Hematopoietic multipotent progenitor cell treated with erythropoietin and hydrocortisone succinate and interleukin-3 and kit ligand, for 15 days (in vitro differentiated cells): ENCODE measurements around the gene TNFAIP8L1.
"Not testable (repeated sequence)": the region's sequence is repeated elsewhere in the genome, so short reads cannot be mapped to it uniquely, and the experiment has no call there.

Experiments
- DNase-seq: peaks from one replicate; pipeline ENCODE4 v3.0.0-alpha.2; 2015; ENCODE audit warnings: low spot score

Gene TNFAIP8L1

DNA sequence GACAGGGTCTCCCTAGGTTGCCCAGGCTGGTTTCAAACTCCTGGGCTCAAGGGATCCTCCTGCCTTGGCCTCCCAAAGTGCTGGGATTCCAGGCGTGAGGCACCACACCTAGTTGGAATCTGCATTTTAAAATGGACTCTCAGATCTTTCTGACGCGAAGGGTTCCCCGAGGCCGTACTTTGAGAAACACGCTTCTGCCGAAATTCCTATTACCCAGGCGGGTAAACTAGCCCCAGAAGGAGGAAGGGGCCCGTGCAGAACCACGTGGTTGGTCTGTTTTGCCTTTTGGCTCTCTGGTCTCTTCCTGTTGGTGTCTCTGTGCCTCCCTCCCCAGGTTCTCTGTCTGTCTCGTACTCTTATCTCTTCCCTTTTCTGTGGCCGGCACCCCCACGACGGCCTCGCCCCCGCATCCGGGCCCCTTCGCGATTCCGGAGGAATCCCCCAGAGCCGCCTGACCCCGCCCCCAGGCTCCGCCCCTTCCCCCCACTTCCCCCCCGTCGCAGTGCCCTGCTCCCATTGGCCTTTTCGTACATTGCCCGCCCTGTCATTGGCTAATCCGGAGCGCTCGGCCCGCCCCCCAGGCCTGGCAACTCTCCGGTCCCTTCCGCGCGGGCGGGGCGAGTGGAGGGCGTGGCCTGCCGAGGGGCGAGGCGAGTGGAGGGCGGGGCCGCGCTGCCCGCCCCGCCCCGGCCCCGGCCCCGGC, at the start of gene TNFAIP8L1:
Gene TNFAIP8L1 (plus strand): TSS at position 689 of the 703 bp plus-strand sequence. CDS start 12,354 bp downstream, outside the sequence.
- peak; percentile 96 for DNase-seq

DNA sequence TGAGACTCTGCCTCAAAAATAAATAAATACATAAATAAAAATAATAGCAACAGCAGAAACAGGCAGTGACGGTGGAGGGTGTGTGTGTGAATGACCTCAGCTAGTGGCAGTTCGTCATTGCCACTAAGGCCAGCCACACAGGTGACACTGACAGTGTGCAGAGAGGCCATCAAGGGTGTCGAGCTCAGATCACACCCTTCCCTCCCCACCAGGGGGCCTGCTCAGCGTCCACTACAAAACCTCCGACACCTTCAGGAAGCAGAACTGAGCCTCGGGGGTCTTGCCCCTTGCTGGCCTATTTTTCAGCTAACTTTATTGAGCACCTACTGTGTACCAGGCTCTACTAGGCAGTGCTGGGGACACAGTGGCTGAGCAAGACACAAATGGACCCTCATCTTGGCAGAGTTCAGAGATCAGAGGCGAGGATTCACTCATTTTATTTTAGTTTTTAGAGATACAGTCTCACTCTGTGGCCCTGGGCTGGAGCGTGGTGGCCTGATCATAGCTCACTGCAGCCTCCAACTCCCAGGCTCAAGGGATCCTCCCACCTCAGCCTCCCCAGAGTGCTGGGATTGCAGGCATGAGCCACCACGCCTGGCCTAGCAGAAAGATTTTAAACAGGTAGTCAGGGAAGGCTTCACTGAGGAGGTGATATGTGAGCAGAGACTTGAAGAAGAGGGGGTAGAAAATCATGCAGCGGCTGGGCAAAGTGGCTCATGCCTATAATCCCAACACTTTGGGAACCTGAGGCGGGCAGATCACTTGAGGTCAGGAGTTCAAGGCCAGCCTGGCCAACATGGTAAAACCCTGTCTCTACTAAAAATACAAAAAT, 49.5 kb upstream of the TNFAIP8L1 start:
- DNase-seq, result no peak

DNA sequence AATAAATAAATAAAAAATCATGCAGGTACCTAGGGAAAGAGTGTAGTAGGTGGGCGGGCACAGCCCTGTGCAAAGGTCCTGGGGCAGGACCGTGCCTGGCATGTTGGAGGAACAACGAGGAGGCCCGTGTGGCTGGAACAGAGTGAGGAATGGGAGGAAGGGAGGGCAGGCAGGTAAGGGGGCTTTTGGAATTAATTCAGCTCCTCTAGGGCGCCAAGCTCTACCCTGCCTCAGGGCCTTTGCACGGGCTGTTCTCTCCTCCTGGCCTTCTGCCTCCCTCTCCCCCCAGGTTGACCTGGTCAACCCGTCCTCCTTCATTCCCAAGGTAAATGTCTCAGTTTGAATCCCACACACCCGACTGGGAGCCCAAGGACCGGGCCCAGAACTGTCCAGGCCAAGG, 48.8 kb upstream of the TNFAIP8L1 start:
- no peak for DNase-seq

DNA sequence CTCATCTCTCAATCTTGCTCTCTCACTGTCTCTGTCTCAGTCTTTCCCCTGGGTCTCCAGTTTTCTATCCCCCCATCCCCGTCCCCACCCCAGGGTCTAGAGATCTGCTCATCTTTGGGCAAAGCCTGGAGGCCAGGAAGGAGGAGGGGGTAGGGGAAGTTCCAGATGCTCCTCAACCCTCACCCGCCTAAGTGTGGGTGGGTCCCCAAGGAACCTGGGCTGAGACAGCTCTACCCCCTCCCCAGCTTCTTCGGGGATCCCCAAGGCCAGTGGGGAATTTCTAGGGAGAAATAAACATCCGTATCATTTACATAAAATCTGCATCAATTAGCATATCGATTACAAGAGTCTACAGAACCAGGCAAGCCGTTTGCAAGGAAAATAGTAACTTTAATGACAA, 48.0 kb upstream of the TNFAIP8L1 start:
- DNase-seq, result no peak

DNA sequence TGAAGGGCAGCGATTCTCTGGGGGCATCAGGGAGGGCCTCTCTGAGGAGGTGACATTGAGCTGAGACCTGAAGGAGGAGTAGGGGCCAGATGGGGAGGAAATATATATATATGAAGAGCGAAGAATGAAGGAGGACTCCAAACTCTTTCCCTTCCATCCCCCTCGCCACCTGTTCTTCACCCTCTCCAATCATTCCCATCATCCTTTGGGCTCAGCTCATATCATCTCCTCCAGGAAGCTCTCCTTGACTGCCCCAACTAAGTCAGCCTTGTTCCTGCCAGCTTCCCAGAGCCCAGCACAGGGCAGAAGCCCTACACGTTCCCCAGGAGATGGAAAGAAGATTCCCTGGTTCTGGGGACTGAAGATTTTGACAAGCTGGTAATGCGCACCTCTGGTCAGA, 46.9 kb upstream of the TNFAIP8L1 start:
- no peak for DNase-seq

DNA sequence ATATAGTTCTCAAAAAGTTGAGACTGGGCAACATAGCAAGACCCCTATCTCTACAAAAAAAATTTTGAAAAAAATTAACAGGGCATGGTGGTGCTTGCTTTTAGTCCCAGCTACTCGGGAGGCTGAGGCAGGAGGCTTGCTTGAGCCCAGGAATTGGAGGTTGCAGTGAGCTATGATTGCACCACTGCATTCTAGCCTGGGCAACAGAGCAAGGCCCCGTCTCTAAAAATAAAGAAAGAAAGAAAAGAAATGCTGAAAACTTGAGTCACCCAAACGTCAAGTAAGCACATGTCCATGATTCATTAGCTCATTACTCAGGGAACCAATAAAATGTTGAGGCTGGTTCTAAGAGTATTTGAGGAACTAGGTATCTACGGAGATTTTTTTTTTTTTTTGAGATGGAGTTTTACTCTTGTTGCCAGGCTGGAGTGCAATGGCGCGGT, 45.9 kb upstream of the TNFAIP8L1 start:
- DNase-seq, result no peak

DNA sequence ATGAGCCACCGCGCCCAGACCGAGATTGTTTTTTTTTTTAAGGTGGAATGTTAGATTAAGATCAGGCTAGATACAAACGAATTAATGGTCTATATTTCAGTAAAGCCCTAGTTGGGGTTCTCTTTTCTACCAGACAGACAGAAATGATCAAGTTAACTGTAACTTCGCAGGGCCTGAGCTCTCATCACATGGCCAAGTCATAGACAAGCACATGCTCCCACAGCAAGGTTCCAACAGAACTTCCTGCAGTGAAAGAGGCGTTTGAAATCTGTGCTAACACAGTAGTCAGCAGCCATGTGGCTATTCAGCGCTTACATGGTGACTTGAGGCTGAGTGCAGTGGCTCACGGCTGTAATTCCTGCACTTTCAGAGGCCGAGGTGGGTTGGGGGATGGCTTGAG, 45.1 kb upstream of the TNFAIP8L1 start:
- DNase-seq, result no peak

DNA sequence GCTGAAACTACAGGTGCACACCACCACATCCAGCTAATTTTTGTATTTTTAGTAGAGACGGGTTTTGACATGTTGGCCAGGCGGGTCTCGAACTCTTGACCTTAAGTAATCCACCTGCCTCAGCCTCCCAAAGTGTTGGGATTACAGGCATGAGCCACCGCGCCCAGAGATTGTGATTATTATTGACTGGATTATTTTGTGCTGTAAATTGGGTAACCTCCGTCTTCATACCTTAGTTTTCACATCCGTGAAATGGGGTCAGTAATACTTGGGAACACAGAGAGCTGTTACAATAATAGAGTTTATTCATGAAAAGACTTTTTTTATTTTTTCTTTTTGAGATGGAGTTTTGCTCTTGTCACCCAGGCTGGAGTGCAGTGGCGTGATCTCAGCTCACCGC, 44.2 kb upstream of the TNFAIP8L1 start:
- DNase-seq, result not testable (repeated sequence)

DNA sequence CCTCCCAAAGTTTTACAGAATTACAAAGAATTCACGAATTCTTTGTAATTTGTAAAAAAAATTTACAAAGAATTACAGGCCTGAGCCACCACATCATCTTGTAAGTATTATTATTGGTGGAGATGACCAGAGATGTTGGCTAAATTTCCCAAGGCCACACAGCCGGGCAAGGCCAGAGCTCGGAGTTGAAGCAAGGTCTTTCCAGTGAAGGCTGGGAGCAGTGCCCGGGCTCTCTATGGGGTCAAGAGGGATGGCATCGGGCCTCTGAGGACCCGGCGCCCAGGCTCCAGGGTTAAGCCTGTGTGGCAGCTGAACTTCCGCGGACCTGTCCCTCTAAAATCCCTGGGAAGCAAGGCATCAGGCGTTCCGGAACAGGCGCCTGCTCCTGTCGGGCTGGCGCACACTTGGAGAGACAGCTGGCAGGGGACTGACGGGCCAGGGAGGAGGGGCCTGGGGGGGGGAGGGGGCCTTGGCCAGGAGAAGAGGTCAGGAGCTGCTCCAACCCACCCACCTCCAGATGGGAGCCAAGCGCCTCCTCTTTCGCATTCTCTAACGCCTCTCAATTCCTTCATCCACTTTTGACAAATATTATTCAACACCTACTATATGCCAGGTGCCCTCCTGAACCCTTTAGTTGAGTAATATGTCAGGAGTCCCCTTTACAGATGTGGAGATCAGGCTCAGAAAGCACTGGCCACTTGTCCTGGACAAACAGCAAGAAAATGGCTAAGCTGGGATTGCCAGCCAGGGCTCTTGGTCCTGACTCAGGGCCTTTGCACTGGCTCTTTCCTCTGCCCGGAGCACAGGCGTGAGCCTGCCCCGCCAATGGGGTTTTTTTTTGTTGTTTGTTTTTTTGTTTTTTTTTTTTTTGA, 43.0 kb upstream of the TNFAIP8L1 start:
- DNase-seq, result no peak

DNA sequence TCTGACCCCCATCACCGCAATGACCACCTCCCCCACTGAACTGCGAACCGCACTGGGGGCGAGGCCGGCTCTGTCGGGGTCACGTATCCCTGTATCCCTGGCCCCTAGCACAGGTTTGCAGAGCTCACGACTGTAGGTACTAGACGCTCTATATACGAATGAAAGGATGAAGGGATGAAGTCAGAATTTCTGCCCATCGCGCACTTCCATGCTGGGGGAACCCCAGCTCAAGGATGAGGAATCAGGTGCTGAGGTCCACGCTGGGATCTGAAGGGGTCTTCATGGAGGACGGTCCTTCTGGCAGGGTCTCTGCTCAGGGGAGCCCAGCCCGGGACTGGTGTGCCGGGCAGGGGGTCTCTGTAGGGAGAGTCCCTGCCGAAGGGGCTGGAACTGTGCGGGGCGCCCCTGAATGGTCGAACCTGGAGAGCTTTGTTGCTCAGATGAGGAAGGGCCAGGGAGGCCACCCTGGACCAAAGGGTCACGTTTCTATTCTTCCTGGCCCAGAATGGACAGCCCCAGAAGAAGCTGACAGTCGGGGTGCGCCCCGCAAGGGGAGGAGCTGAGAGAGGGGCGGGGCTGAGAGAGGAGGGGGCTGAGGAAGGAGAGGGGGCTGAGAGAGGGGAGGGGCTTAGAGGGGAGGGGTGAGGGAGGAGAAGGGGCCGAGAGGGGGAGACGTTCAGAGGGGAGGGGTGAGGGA, 41.9 kb upstream of the TNFAIP8L1 start:
- DNase-seq, result no peak

DNA sequence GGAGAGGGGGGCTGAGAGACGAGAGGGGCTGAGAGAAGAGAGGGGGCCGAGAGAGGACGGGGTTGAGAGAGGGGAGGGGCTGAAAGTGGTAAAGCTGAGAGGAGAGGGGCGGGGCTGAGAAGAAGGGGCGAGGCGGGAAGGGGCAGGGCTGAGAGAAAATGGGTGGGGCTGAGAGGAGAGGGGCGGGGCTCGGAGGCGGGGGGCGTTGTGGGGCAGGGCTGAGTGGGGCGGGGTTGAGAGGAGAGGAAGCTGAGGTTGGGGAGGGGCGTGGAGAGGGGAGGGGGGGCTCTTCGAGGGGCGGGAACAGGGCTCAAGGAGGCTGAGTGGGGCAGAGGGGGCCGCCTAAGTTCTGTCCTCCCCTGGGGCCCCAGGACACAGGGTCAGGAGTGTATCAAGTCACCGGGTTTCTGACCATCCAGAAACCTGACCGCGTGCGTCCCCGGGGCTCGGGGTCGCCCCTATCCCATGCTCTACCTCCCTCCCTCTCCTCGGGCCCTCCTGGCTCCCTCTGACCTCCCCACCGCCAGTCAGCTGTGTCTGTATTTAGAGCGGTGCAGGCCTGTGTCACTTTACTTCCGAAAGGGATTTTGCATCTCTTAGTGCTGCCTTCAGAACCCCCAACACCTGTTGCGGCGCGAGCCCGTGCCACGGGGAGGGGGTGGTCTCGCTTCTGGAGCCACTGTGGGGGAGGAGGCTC, 41.2 kb upstream of the TNFAIP8L1 start:
- DNase-seq, result peak; percentile 19

DNA sequence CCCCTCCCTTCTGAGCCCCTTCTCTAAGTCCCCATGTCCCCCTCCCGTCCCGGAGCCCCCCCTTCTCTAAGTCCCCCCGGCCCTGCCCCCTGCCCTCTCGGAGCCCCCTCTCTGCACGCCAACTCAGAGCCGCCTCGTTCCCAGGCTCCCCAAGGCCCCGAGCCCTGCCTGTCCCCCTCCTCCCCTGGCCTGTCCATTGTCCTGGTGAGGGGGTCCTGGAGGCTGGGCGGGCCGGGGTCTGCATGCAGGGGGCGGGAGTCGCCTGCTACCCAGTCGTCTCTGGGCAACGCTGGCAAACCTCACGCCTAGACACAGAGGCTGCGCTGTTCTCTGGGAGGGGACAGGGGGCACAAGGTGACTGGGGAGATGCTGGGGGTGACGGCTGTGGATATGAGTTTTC, 40.6 kb upstream of the TNFAIP8L1 start:
- no peak for DNase-seq

DNA sequence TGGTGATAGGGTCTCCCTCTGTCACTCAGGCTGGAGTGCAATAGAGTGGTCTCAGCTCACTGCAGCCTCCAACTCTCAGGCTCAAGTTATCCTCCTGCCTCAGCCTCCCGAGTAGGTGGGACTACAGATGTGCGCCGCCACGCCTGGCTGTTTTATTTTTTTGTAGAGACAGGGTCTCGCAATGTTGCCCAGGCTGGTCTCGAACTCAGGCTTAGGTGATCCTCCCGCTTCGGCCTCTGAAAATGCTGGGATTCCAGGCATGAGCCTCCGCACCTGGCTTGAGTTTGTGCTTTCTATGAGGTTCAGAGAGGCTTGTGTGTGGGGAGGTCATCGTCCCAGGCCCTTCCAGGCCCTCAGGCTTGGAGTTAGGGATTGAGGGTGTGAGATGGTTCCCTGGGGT, 39.2 kb upstream of the TNFAIP8L1 start:
- DNase-seq, result no peak

DNA sequence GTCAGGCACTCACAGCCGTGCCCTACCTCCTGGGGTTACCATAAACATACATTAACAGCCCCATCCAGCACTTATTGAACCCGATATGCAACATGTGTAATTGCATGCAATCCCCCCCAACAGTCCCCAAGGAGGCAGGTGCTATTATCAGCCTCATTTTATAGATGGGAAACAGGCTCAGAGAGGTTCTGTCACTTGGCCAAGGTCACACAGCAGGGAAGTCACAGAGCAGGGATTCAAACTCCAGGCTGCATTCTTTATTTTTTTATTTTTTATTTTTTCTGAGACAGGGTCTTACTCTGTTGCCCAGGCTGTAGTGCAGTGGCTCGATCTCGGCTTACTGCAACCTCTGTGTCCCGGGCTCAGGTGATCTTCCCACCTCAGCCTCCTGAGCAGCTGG, 38.4 kb upstream of the TNFAIP8L1 start:
- no peak for DNase-seq

DNA sequence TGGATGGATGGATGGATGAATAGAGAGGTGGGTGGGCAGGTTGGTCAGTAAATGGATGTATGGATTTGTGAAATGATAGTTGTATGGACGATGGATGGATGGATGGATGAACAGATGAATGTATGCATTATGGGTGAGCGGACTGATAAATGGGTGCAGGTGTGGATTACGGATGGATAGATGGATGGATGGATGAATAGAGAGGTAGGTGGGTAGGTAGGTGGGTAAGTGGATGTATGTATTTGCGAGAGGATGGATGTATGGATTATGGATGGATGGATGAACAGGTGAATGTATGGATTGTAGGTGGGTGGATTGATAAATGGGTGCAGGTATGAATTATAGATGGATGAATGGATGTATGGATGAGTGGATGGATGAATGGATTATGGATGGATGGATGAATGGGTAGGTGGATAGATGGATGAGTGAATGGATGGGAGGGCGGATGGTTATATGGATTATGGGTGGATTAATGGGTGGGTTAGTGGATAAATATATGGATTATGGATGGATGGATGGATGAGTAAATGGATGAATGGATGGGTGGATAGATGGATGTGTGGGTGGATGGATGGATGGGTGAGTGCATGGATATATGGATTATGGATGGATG, 37.0 kb upstream of the TNFAIP8L1 start:
- no peak for DNase-seq

DNA sequence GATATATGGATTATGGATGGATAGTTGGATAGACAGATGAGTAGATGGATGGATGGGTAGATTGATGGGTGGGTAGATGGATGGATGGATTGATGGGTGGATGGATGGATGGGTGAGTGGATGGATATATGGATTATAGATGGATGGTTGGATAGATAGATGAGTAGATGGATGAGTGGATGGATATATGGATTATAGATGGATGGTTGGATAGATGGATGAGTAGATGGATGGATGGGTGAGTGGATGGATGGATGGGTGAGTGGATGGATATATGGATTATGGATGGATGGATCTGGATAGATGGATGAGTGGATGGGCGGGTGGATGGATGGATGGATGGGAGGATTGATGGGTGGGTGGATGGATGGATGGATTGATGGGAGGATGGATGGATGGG, 36.4 kb upstream of the TNFAIP8L1 start:
- no peak for DNase-seq

DNA sequence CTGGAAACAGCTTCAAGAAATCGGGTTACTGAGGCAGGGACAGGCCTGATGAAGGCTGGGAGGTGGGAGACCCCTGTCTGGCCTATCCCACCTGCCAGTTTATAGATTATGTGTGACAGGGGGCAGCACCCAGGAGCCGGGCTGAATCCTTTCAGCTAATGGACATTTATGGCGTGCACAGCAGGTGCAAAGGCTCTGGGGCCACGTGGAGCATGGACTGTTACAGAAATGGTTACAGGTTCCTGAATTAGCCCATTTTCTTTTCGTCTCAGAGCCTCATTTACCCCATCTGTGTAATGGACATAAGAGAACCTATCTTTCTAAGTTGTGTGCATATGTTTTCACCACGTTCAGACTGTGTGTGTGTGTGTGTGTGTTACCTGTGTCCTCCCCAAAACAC, 34.4 kb upstream of the TNFAIP8L1 start:
- DNase-seq, result no peak

DNA sequence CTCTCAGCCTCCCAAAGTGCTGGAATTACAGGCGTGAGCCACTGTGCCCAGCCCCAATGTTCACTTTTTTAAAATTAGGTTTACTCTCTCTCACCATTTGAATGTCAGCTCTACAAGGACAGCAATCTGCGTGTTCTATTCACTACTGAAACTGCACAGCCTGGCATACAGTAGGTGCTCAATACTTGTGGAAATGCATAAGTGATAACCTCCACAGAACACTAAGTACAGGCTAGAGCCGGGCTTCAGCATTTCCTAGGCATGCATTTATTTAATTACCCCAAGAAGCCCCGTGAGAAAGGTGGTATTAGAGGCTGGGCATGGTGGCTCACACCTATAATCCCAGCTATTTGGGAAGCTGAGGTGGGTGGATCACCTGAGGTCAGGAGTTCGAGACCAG, 33.1 kb upstream of the TNFAIP8L1 start:
- no peak for DNase-seq

DNA sequence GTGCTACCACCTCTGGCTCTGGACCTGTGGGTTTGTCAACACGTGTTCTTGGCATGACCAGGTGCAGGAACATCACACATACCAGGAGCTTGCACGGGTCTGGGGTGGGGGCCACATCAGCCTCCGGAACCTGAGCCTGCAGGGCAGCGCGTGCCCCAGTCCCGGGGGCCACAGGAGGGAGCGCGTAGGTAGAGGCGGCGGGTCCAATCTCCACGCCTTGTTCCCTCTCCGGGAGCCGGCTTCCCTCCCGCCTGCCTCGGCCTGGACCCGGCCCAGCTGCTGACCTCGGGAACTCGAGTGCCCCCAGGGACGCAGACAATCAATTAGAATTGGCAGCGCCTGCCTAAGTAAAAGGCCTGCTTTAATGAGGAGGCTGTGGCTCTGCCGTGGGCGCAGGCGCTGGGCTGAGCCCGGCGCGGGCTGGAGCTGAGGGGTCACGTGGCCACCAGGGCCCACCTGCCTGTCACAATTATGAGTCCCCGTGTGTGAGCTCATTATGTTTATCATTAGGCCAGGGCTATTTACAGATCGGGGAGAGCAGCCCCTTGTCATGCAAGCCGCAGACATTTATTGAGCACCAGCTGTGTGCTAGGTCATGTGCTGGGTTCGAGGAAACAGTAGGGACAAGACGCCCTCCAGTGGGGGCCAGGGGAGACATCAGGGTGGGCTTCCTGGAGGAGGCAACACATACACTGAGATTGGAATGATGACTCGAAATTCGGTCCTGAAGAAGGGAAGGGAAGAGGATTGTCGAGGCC, 32.2 kb upstream of the TNFAIP8L1 start:
- DNase-seq, result no peak

DNA sequence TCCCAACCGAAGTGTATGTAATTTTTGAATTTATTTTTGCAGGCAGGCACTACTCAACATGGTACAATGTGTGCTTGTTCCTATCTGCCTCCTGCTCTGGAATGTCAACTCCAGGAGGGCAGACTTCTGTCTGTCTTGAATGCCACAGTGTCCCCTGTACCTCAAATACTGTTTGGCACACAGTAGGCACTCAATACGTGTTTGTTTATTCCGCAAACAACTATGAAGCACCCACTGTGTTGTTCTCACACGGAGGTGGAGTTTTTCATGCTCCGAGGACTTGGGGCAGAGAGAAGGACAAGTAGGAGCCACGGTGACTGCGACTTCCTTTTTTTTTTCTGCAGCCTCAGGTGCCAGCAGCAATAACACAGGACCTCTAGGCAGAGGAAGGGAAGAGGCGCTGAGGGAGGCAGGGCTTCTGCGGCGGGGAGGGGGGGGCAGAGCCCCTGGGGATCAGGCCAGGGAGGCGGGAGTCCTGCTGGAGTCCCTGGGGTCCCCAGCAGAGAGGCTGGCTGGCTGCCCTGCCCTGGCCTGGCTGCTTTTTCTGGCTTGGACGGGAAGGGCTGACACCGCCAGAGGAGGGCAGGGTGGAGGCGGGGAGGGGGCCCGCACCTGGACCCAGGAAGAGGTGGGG, 29.3 kb upstream of the TNFAIP8L1 start:
- DNase-seq, result no peak
